Endothelial cell of umbilical vein (primary cell): ENCODE results near the gene FMNL3. TPM values are rescaled to one million over a fixed set of nuclear protein-coding genes. Genes with fewer than 3 reads are reported as not detected.

Experiments used
- BruUV-seq: library from RNA; stranded (reverse); fragments of 400-500 nt; replicated peaks from 2 replicates; lab custom pipeline; 2021; lab: Mats Ljungman, UMichigan
- CTCF ChIA-PET: fragments of 300-600, 350-600 bp; sonication (Branson Sonifier 250); formaldehyde crosslinking; loops from one replicate; lab custom pipeline; 2021; ENCODE audit warnings: antibody characterized with exemption, inconsistent platforms; lab: Charles Lee
- POLR2A ChIA-PET: fragments of 300-600, 350-600 bp; sonication (Branson Sonifier 250); formaldehyde crosslinking; loops from one replicate; lab custom pipeline; 2021; ENCODE audit warnings: antibody characterized with exemption, inconsistent platforms; lab: Charles Lee
- DNase-seq: peaks from one replicate; pipeline ENCODE4 v3.0.0-alpha.2; 2011; ENCODE audit warnings: low read depth, low spot score
- FAIRE-seq: peaks from 2 replicates; lab custom pipeline; 2011; peaks lifted over from hg19 to GRCh38; lab: Jason Lieb, UNC
- H2AFZ ChIP-seq: 2 replicates; pipeline ENCODE4 v1.6.0; 2012; ENCODE audit warnings: low read depth, low read length, control low read depth, inconsistent platforms
- H3K27ac ChIP-seq: 2 replicates; pipeline ENCODE4 v1.5.1; 2011; ENCODE audit warnings: low read depth, mild to moderate bottlenecking, control low read depth, low read length, moderate library complexity; ENCODE audit not compliant: insufficient read depth
- H3K27me3 ChIP-seq, 2 experiments: 2 replicates each; pipeline versions ENCODE4 v1.6.0 to v1.6.1; 2011; ENCODE audit warnings: low read length in 2 of 2, mixed read lengths in 1 of 2; ENCODE audit not compliant: control insufficient read depth in 2 of 2, insufficient read depth in 2 of 2
- H3K36me3 ChIP-seq, 2 experiments: 2 replicates in 1 of 2; 3 replicates in 1 of 2; pipeline ENCODE4 v1.5.1; 2011; ENCODE audit warnings: low read length in 2 of 2, mild to moderate bottlenecking in 1 of 2, moderate library complexity in 1 of 2; ENCODE audit not compliant: control insufficient read depth in 2 of 2, insufficient read depth in 2 of 2; ENCODE audit errors: extremely low read depth in 1 of 2
- H3K4me1 ChIP-seq: 3 replicates; pipeline ENCODE4 v1.5.1; 2011; ENCODE audit warnings: mild to moderate bottlenecking, low read length; ENCODE audit not compliant: control insufficient read depth, insufficient read depth; ENCODE audit errors: extremely low read depth
- H3K4me2 ChIP-seq: 2 replicates; pipeline ENCODE4 v1.6.1; 2011; ENCODE audit warnings: low read length, control low read depth, mixed read lengths; ENCODE audit not compliant: insufficient read depth
- H3K4me3 ChIP-seq, 3 experiments: fragments of 200-600 bp in 1 of 3; sonication (generic), shearing (Covaris generic) in 1 of 3; replicated peaks in 1 of 3; 2 replicates each; pipeline ENCODE4 v1.5.1; 2011 to 2016; ENCODE audit warnings: control low read depth in 3 of 3, low read length in 3 of 3, mild to moderate bottlenecking in 2 of 3, inconsistent platforms in 1 of 3, low read depth in 1 of 3, moderate library complexity in 1 of 3; ENCODE audit not compliant: insufficient read depth in 1 of 3
- H3K79me2 ChIP-seq: 2 replicates; pipeline ENCODE4 v1.6.0; 2012; ENCODE audit warnings: low read length, inconsistent platforms; ENCODE audit not compliant: control insufficient read depth, insufficient read depth
- H3K9ac ChIP-seq: replicated peaks from 2 replicates; pipeline ENCODE3; 2011; ENCODE audit warnings: low read length, control low read depth; ENCODE audit not compliant: insufficient read depth; ENCODE audit errors: extremely low read depth
- H3K9me1 ChIP-seq: replicated peaks from 3 replicates; pipeline ENCODE4 v1.6.0; 2011; ENCODE audit warnings: mild to moderate bottlenecking, low read length; ENCODE audit not compliant: control insufficient read depth, insufficient read depth; ENCODE audit errors: extremely low read depth
- H3K9me3 ChIP-seq: replicated peaks from 2 replicates; pipeline ENCODE4 v1.5.1; 2012; ENCODE audit warnings: low read length, inconsistent platforms; ENCODE audit not compliant: control insufficient read depth, insufficient read depth
- H4K20me1 ChIP-seq: replicated peaks from 2 replicates; pipeline ENCODE3; 2011; ENCODE audit warnings: mild to moderate bottlenecking, low read length; ENCODE audit not compliant: control insufficient read depth, insufficient read depth; ENCODE audit errors: extremely low read depth
- CTCF ChIP-seq, 2 donors: IDR thresholded peaks; 1 replicate in 1 of 2; 2 replicates in 1 of 2; pipeline ENCODE4 v1.5.1; 2011; ENCODE audit warnings: low read length in 2 of 2, mild to moderate bottlenecking in 2 of 2, moderate library complexity in 2 of 2, control low read depth in 1 of 2, inconsistent platforms in 1 of 2, low read depth in 1 of 2; ENCODE audit not compliant: insufficient read depth in 1 of 2; ENCODE audit errors: extremely low read depth in 1 of 2
- EZH2 ChIP-seq: IDR thresholded peaks from 2 replicates; pipeline ENCODE4 v1.6.1; 2012; ENCODE audit warnings: borderline replicate concordance, low read depth, mild to moderate bottlenecking, moderate library complexity, low read length, inconsistent platforms; ENCODE audit not compliant: severe bottlenecking
- FOS ChIP-seq: IDR thresholded peaks from 2 replicates; pipeline ENCODE4 v1.6.1; 2011; ENCODE audit warnings: mild to moderate bottlenecking, low read length, moderate library complexity, borderline replicate concordance; ENCODE audit not compliant: insufficient read depth
- GATA2 ChIP-seq: IDR thresholded peaks from 2 replicates; pipeline ENCODE4 v1.7.0; 2011; ENCODE audit warnings: low read depth, mild to moderate bottlenecking, moderate library complexity, mixed read lengths, low read length; ENCODE audit not compliant: insufficient read length, insufficient read depth
- JUN ChIP-seq: IDR thresholded peaks from 2 replicates; pipeline ENCODE4 v1.6.1; 2011; ENCODE audit warnings: borderline replicate concordance, low read depth; ENCODE audit not compliant: insufficient read length, insufficient read depth
- MAX ChIP-seq: IDR thresholded peaks from 2 replicates; pipeline ENCODE4 v1.6.1; 2011; ENCODE audit not compliant: insufficient read depth, insufficient read length
- MYC ChIP-seq: IDR thresholded peaks from one replicate; pipeline ENCODE4 v1.6.1; 2011; ENCODE audit warnings: mild to moderate bottlenecking, low read depth, low read length
- POLR2A ChIP-seq: IDR thresholded peaks from 2 replicates; pipeline ENCODE4 v1.6.1; 2012; ENCODE audit warnings: low read depth, mild to moderate bottlenecking, control low read depth, low read length
- POLR2AphosphoS5 ChIP-seq: IDR thresholded peaks from 2 replicates; pipeline ENCODE4 v1.6.1; 2012; ENCODE audit warnings: low read depth, mild to moderate bottlenecking, control low read depth, low read length, moderate library complexity; ENCODE audit not compliant: insufficient read depth
- dilution Hi-C: fragments of 300-500 bp; cut with MboI; formaldehyde crosslinking; loops from one replicate; pipeline ENCODE4 v1.15.0; 2019; ENCODE audit warnings: low sequenced_read_pairs; ENCODE audit not compliant: extremely low pct_ligation_motif_present
- intact Hi-C: fragments of 100-400 bp; cut with micrococcal nuclease; formaldehyde crosslinking; loops from one replicate; pipeline ENCODE4 v1.10.0; 2022
- polyA plus RNA-seq, 4 experiments: library from polyadenylated mRNA; depleted of rRNA in 3 of 4; stranded (reverse) in 3 of 4; unstranded in 1 of 4; fragments of >200 nt; gene quantifications; 2 replicates each; pipeline versions ENCODE4 v1.2.1 to v1.2.3, GENCODE V29; 2011 to 2012; ENCODE audit warnings: missing spikeins in 1 of 4
- total RNA-seq: library from RNA; stranded (reverse); gene quantifications from 2 replicates; pipeline ENCODE4 v1.2.3, GENCODE V29; 2021

The FMNL3 gene
- total and polyA plus RNA-seq, 2 donors (not counting 3 experiments of a cell fraction or from before 2014, with no cell fraction given): 35.1 to 93.3 TPM

GRCh38 chr12:49671031-49671765 is 36.0 kb downstream of the FMNL3 start:
- H4K20me1 ChIP-seq: no peaks in the 10 kb centered on the region
- peak; percentile 81 for FAIRE-seq
- TF ChIP-seq EZH2 (no peak), POLR2A (no peak), POLR2AphosphoS5 (no peak), GATA2 (no peak), FOS (no peak), MYC (no peak), JUN (no peak), CTCF (IDR thresholded peaks at IDR 0.05; ENCODE audit: extremely low read depth in 1 of 2, insufficient read depth in 1 of 2, low read depth in 1 of 2, low read length in 2 of 2) (no peak), MAX (no peak)
- peaks cover 52% of the 10 kb centered on the region for H3K79me2 ChIP-seq
- BruUV-seq: no TSS peak
- POLR2A ChIA-PET: no interaction called here
- H3K4me2 ChIP-seq: peak overlapping the region; percentile 37
- CTCF ChIA-PET: interaction anchor here (0.9 to 6.2 kb wide), 6 partner anchors 8 to 35 kb away, joined by 4 to 30 read pairs (median 21); partner anchors contain the start of gene FMNL3
- H3K27me3 ChIP-seq: no peaks in the 10 kb centered on the region
- intact Hi-C loops: no loop called here
- H3K27ac ChIP-seq: peak overlapping the region; percentile 91
- H3K9ac ChIP-seq: peak overlapping the region; percentile 26
- no peaks in the 10 kb centered on the region for H3K9me3 ChIP-seq
- H3K36me3 ChIP-seq: peaks cover 0 to 2% of the 10 kb centered on the region in 2 experiments
- no peak overlapping the region for H2AFZ ChIP-seq
- peaks cover 48% of the 10 kb centered on the region for H3K4me1 ChIP-seq
- dilution Hi-C loops: no loop called here
- H3K9me1 ChIP-seq: no peaks in the 10 kb centered on the region
- H3K4me3 ChIP-seq: peak overlapping the region in 1 of 3 experiments; percentile 1
- peak; percentile 39 for DNase-seq
